Immature natural killer cell (primary cell): ENCODE results near the gene NOXA1. TPM values are rescaled to one million over a fixed set of nuclear protein-coding genes. Genes with fewer than 3 reads are reported as not detected.
A peak's percentile ranks its signal among the peaks of the same experiment; 100 is the strongest.

Source experiments
- DNase-seq, 3 donors: peaks; one replicate each; pipeline ENCODE4 v3.0.0; 2022; ENCODE audit warnings: mixed read lengths in 1 of 3
- H3K27ac Mint-ChIP-seq, 6 donors: one replicate each; pipeline ENCODE4 v1.8.0; 2020; ENCODE audit warnings: mixed read lengths in 6 of 6, mild to moderate bottlenecking in 5 of 6, inconsistent platforms in 4 of 6, moderate library complexity in 3 of 6
- H3K27me3 Mint-ChIP-seq, 3 donors: one replicate each; pipeline ENCODE4 v1.8.0; 2020 to 2021; ENCODE audit warnings: low read depth in 3 of 3, mild to moderate bottlenecking in 3 of 3, mixed read lengths in 3 of 3, moderate library complexity in 3 of 3, inconsistent platforms in 1 of 3
- H3K36me3 Mint-ChIP-seq, 3 donors: one replicate each; pipeline ENCODE4 v1.8.0; 2020; ENCODE audit warnings: mixed read lengths in 3 of 3, inconsistent platforms in 2 of 3, mild to moderate bottlenecking in 2 of 3
- H3K4me1 Mint-ChIP-seq, 2 donors: one replicate each; pipeline ENCODE4 v1.8.0; 2020; ENCODE audit warnings: inconsistent platforms in 2 of 2, mild to moderate bottlenecking in 2 of 2, mixed read lengths in 2 of 2, moderate library complexity in 1 of 2
- H3K4me3 Mint-ChIP-seq, 5 donors: one replicate each; pipeline ENCODE4 v1.8.0; 2020; ENCODE audit warnings: mild to moderate bottlenecking in 5 of 5, mixed read lengths in 5 of 5, inconsistent platforms in 3 of 5, moderate library complexity in 3 of 5
- H3K9me3 Mint-ChIP-seq, 6 donors: one replicate each; pipeline ENCODE4 v1.8.0; 2020; ENCODE audit warnings: mild to moderate bottlenecking in 6 of 6, mixed read lengths in 6 of 6, inconsistent platforms in 4 of 6, moderate library complexity in 3 of 6
- polyA plus RNA-seq, 3 donors: library from polyadenylated mRNA; unstranded; fragments of 300-500 nt; fragmentation: Illumina TruSeq; gene quantifications; one replicate each; pipeline ENCODE4 v1.2.3, GENCODE V29; 2021

The NOXA1 gene
- polyA plus RNA-seq, 3 donors from 2014 or later: 1.2 to 2.1 (median 1.4) TPM

GRCh38 chr9:137416006-137416562 lies 7.1 kb upstream of the NOXA1 start:
- peak overlapping the region in 1 of 5 donors; percentile 9 for H3K4me3 Mint-ChIP-seq
- no peak overlapping the region for H3K27ac Mint-ChIP-seq
- no peak for DNase-seq
- peaks cover 15 to 25% of the 10 kb centered on the region in 2 donors for H3K4me1 Mint-ChIP-seq
- peaks cover 0 to 3% (median 1%) of the 10 kb centered on the region in 3 donors for H3K27me3 Mint-ChIP-seq
- H3K9me3 Mint-ChIP-seq: no peaks in the 10 kb centered on the region
- no peaks in the 10 kb centered on the region for H3K36me3 Mint-ChIP-seq

GRCh38 chr9:137416563-137417151 lies 6.5 kb upstream of the NOXA1 start:
- Mint-ChIP-seq H3K27me3 (peaks cover 0 to 2% (median 1%) of the 10 kb centered on the region in 3 donors), H3K4me3 (no peak overlapping the region), H3K9me3 (no peaks in the 10 kb centered on the region), H3K4me1 (peaks cover 15 to 25% of the 10 kb centered on the region in 2 donors), H3K27ac (no peak overlapping the region), H3K36me3 (no peaks in the 10 kb centered on the region)
- no peak for DNase-seq

- peaks cover 0 to 2% (median 0%) of the 10 kb centered on the region in 3 donors for H3K27me3 Mint-ChIP-seq
- peak; percentile 31 to 66 (median 55) for DNase-seq
- H3K27ac Mint-ChIP-seq: peak overlapping the region in 1 of 6 donors; percentile 28
- no peaks in the 10 kb centered on the region for H3K9me3 Mint-ChIP-seq
- H3K36me3 Mint-ChIP-seq: no peaks in the 10 kb centered on the region
- H3K4me3 Mint-ChIP-seq: peak overlapping the region in 3 of 5 donors; percentile 21 to 46 (median 21)
- peaks cover 18 to 26% of the 10 kb centered on the region in 2 donors for H3K4me1 Mint-ChIP-seq
Observed at GRCh38 chr9:137417161-137418021, 5.8 kb upstream of the NOXA1 start.

GRCh38 chr9:137421838-137422603 lies 1.2 kb upstream of the NOXA1 start:
- no peak for DNase-seq
- H3K36me3 Mint-ChIP-seq: no peaks in the 10 kb centered on the region
- H3K9me3 Mint-ChIP-seq: no peaks in the 10 kb centered on the region
- peaks cover 2 to 4% (median 2%) of the 10 kb centered on the region in 3 donors for H3K27me3 Mint-ChIP-seq
- peak overlapping the region; percentile 81 to 90 (median 83) for H3K4me3 Mint-ChIP-seq
- H3K27ac Mint-ChIP-seq: peak overlapping the region in 3 of 6 donors; percentile 41 to 75 (median 58)
- peaks cover 11 to 14% of the 10 kb centered on the region in 2 donors for H3K4me1 Mint-ChIP-seq

GRCh38 chr9:137423514-137424291 lies 510 bp downstream of the NOXA1 start:
- Mint-ChIP-seq H3K4me3 (peak overlapping the region in 3 of 5 donors; percentile 71 to 76 (median 76)), H3K27me3 (peaks cover 2 to 4% (median 3%) of the 10 kb centered on the region in 3 donors), H3K4me1 (peaks cover 11 to 14% of the 10 kb centered on the region in 2 donors), H3K27ac (no peak overlapping the region), H3K36me3 (no peaks in the 10 kb centered on the region), H3K9me3 (no peaks in the 10 kb centered on the region)
- no peak for DNase-seq

GRCh38 chr9:137426018-137426681 lies 3.0 kb downstream of the NOXA1 start:
- Mint-ChIP-seq H3K27ac (no peak overlapping the region), H3K36me3 (no peaks in the 10 kb centered on the region)

GRCh38 chr9:137427454-137428310 lies 4.5 kb downstream of the NOXA1 start:
- no peak overlapping the region for H3K4me3 Mint-ChIP-seq
- no peak for DNase-seq
- H3K27ac Mint-ChIP-seq: no peak overlapping the region
- peaks cover 3 to 6% of the 10 kb centered on the region in 2 donors for H3K4me1 Mint-ChIP-seq
- no peaks in the 10 kb centered on the region for H3K9me3 Mint-ChIP-seq
- peaks cover 0 to 4% (median 3%) of the 10 kb centered on the region in 3 donors for H3K27me3 Mint-ChIP-seq
- H3K36me3 Mint-ChIP-seq: no peaks in the 10 kb centered on the region

More at GRCh38 chr9:137426018-137426681, 3.0 kb downstream of the NOXA1 start:
- Mint-ChIP-seq H3K4me1 (peaks cover 11 to 14% of the 10 kb centered on the region in 2 donors), H3K27me3 (peaks cover 2 to 4% (median 3%) of the 10 kb centered on the region in 3 donors), H3K9me3 (no peaks in the 10 kb centered on the region), H3K4me3 (no peak overlapping the region)
- no peak for DNase-seq

GRCh38 chr9:137428311-137428630 lies 5.1 kb downstream of the NOXA1 start:
- no peak for DNase-seq
- Mint-ChIP-seq H3K27me3 (peaks cover 0 to 4% (median 3%) of the 10 kb centered on the region in 3 donors), H3K27ac (no peak overlapping the region), H3K36me3 (no peaks in the 10 kb centered on the region), H3K4me1 (peaks cover 3 to 6% of the 10 kb centered on the region in 2 donors), H3K9me3 (no peaks in the 10 kb centered on the region), H3K4me3 (no peak overlapping the region)

GRCh38 chr9:137428841-137429545 lies 5.8 kb downstream of the NOXA1 start:
- H3K4me3 Mint-ChIP-seq: no peak overlapping the region
- no peaks in the 10 kb centered on the region for H3K9me3 Mint-ChIP-seq
- no peak overlapping the region for H3K27ac Mint-ChIP-seq
- peaks cover 3 to 6% of the 10 kb centered on the region in 2 donors for H3K4me1 Mint-ChIP-seq
- DNase-seq: no peak
- peaks cover 0 to 4% (median 3%) of the 10 kb centered on the region in 3 donors for H3K27me3 Mint-ChIP-seq
- no peaks in the 10 kb centered on the region for H3K36me3 Mint-ChIP-seq

- H3K4me1 Mint-ChIP-seq: peaks cover 1 to 2% of the 10 kb centered on the region in 2 donors
- no peaks in the 10 kb centered on the region for H3K36me3 Mint-ChIP-seq
- no peak overlapping the region for H3K4me3 Mint-ChIP-seq
- no peaks in the 10 kb centered on the region for H3K9me3 Mint-ChIP-seq
- no peak overlapping the region for H3K27ac Mint-ChIP-seq
- peaks cover 0 to 4% (median 2%) of the 10 kb centered on the region in 3 donors for H3K27me3 Mint-ChIP-seq
- no peak for DNase-seq
Observed at GRCh38 chr9:137429546-137429890, 6.3 kb downstream of the NOXA1 start.

GRCh38 chr9:137429974-137430722 lies 7.0 kb downstream of the NOXA1 start:
- peaks cover 0 to 2% (median 1%) of the 10 kb centered on the region in 3 donors for H3K27me3 Mint-ChIP-seq
- H3K9me3 Mint-ChIP-seq: no peaks in the 10 kb centered on the region
- no peak overlapping the region for H3K4me3 Mint-ChIP-seq
- H3K36me3 Mint-ChIP-seq: no peaks in the 10 kb centered on the region
- no peak for DNase-seq
- H3K27ac Mint-ChIP-seq: no peak overlapping the region
- peaks cover 0 to 4% of the 10 kb centered on the region in 2 donors for H3K4me1 Mint-ChIP-seq
